Activated T-cell treated with anti-CD3 and anti-CD28 coated beads, Interleukin-2, amount 50 U/mL, for 72 hours (primary cell): ENCODE measurements around the gene CDX1. TPM values are rescaled to one million over a fixed set of nuclear protein-coding genes. Genes with fewer than 3 reads are reported as not detected.

Experiments used
- ATAC-seq, 2 donors: fragments of 150-1000 bp; cut with Tn5 transposase; replicated peaks in 1 of 2; 2 replicates each; pipeline ENCODE4 v1.10.0; 2021; ENCODE audit warnings: moderate library complexity in 2 of 2, mild to moderate bottlenecking in 1 of 2
- DNase-seq, 2 donors: peaks; one replicate each; pipeline ENCODE4 v3.0.0; 2021 to 2022; ENCODE audit warnings: mixed read lengths in 1 of 2
- H3K27ac Mint-ChIP-seq: one replicate; pipeline ENCODE4 v1.8.0; 2022; ENCODE audit warnings: mild to moderate bottlenecking, moderate library complexity, mixed read lengths
- H3K27me3 Mint-ChIP-seq: one replicate; pipeline ENCODE4 v1.8.0; 2022; ENCODE audit warnings: low read depth, mixed read lengths
- H3K36me3 Mint-ChIP-seq, 2 donors: one replicate each; pipeline ENCODE4 v1.8.0; 2022; ENCODE audit warnings: mixed read lengths in 2 of 2, mild to moderate bottlenecking in 1 of 2; ENCODE audit not compliant: insufficient read depth in 2 of 2
- H3K4me1 Mint-ChIP-seq: one replicate; pipeline ENCODE4 v1.8.0; 2022; ENCODE audit warnings: low read depth, mixed read lengths
- H3K4me3 Mint-ChIP-seq, 2 donors: one replicate each; pipeline ENCODE4 v1.8.0; 2022; ENCODE audit warnings: mild to moderate bottlenecking in 2 of 2, mixed read lengths in 2 of 2, moderate library complexity in 2 of 2
- H3K9me3 Mint-ChIP-seq, 2 donors: one replicate each; pipeline ENCODE4 v1.8.0; 2022; ENCODE audit warnings: mixed read lengths in 2 of 2
- total RNA-seq, 2 donors: library from RNA; stranded (reverse); gene quantifications; one replicate each; pipeline ENCODE4 v1.2.3, GENCODE V29; 2022

The CDX1 gene
- total RNA-seq, 2 donors from 2014 or later = not detected

DNA sequence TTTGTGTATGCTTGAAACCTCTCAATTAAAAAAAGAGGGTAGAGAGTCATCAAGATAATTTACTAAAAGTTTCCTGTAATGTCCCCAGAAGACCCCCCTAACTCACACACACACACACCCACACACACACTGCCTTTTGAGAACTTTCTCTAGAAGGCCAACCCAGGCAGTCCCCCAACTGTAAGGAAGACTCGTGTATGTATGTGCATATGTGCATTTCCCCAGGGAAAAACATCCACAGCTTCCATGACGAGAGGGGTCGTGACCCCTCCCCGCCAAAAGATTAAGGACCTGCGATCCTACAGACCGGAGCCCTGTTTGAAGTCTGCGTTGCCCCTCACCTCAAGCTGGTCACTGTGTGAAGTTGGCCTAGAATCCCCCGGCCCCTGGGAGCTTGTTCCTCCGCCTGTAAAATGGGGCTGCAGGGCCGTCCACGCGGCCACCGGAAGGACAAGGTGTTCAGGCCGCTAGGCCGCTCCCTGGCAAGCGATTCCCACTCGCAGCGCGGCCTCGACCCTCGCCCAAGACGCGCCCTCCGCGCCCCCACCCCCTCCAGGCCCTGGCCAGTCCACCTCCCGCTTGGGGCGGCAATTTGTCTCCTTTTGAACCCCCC is 435 bp upstream of the CDX1 start:
- Mint-ChIP-seq H3K9me3 (no peaks in the 10 kb centered on the region), H3K27ac (no peak overlapping the region), H3K4me3 (no peak overlapping the region), H3K4me1 (no peaks in the 10 kb centered on the region), H3K36me3 (no peaks in the 10 kb centered on the region), H3K27me3 (peaks cover 65% of the 10 kb centered on the region)
- ATAC-seq = no peak
- no peak for DNase-seq

GRCh38 chr5:150167512-150167850 is 903 bp downstream of the CDX1 start:
- no peak overlapping the region for H3K27ac Mint-ChIP-seq
- H3K4me3 Mint-ChIP-seq = peak overlapping the region in 1 of 2 donors; percentile 19
- H3K4me1 Mint-ChIP-seq = no peaks in the 10 kb centered on the region
- peaks cover 73% of the 10 kb centered on the region for H3K27me3 Mint-ChIP-seq
- ATAC-seq = no peak
- no peaks in the 10 kb centered on the region for H3K9me3 Mint-ChIP-seq
- no peaks in the 10 kb centered on the region for H3K36me3 Mint-ChIP-seq
- no peak for DNase-seq

DNA sequence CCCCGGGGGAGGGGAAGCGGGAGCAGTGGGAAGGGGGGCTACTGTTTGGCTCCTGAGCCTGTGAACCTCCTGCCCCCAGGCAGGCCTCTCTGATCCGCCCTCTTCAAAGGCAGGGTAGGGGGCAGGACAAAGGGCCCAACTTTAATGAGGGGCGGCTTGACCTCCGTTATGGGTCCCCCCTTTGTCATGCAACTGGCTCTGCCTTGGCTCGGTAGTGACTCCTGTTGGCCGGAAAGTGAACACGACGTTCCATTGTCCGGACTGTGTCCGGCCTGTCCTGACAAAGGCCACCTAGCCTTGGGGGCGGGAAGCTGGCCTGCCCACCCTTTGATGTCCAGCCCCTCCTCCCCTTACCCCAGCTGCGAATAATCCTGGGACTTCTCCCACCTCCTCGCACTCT is 1.3 kb downstream of the CDX1 start:
- no peak overlapping the region for H3K4me3 Mint-ChIP-seq
- peaks cover 74% of the 10 kb centered on the region for H3K27me3 Mint-ChIP-seq
- no peak overlapping the region for H3K27ac Mint-ChIP-seq
- no peak for DNase-seq
- no peaks in the 10 kb centered on the region for H3K9me3 Mint-ChIP-seq
- no peaks in the 10 kb centered on the region for H3K36me3 Mint-ChIP-seq
- H3K4me1 Mint-ChIP-seq = no peaks in the 10 kb centered on the region
- no peak for ATAC-seq

DNA sequence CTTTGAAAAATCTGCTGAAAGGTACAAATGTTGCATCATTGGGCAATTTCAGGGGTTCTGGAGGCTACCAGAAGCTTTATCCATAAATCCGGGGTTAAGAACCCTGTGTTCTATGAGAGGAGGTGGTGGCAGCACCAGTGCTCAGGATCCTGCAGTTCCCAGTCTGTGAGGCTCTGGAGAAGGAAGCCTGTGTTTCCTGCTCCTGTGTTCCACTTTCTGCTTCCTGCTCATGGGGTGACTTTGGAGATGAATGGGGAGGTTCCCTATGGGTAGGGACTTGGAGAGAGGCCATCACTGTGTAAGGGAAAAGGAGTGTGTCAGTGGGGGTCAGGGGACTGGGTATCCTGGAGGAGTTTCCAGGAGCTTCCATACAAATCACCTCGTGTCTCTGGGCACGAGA is 2.3 kb downstream of the CDX1 start:
- no peaks in the 10 kb centered on the region for H3K36me3 Mint-ChIP-seq
- H3K4me1 Mint-ChIP-seq = no peaks in the 10 kb centered on the region
- DNase-seq (no peak), ATAC-seq (no peak)
- H3K27me3 Mint-ChIP-seq = peaks cover 75% of the 10 kb centered on the region
- H3K4me3 Mint-ChIP-seq = no peak overlapping the region
- no peak overlapping the region for H3K27ac Mint-ChIP-seq
- H3K9me3 Mint-ChIP-seq = no peaks in the 10 kb centered on the region

GRCh38 chr5:150172145-150172544 is 5.6 kb downstream of the CDX1 start:
- H3K9me3 Mint-ChIP-seq = no peaks in the 10 kb centered on the region
- H3K27ac Mint-ChIP-seq = no peak overlapping the region
- peaks cover 55% of the 10 kb centered on the region for H3K27me3 Mint-ChIP-seq
- no peaks in the 10 kb centered on the region for H3K36me3 Mint-ChIP-seq
- no peak overlapping the region for H3K4me3 Mint-ChIP-seq
- DNase-seq (no peak), ATAC-seq (no peak)
- no peaks in the 10 kb centered on the region for H3K4me1 Mint-ChIP-seq

- DNase-seq (no peak), ATAC-seq (no peak)
- no peaks in the 10 kb centered on the region for H3K4me1 Mint-ChIP-seq
- no peaks in the 10 kb centered on the region for H3K9me3 Mint-ChIP-seq
- no peaks in the 10 kb centered on the region for H3K36me3 Mint-ChIP-seq
- H3K27me3 Mint-ChIP-seq = peaks cover 52% of the 10 kb centered on the region
- no peak overlapping the region for H3K27ac Mint-ChIP-seq
- no peak overlapping the region for H3K4me3 Mint-ChIP-seq
These were observed 6.0 kb downstream of the CDX1 start for GRCh38 chr5:150172556-150172955.

DNA sequence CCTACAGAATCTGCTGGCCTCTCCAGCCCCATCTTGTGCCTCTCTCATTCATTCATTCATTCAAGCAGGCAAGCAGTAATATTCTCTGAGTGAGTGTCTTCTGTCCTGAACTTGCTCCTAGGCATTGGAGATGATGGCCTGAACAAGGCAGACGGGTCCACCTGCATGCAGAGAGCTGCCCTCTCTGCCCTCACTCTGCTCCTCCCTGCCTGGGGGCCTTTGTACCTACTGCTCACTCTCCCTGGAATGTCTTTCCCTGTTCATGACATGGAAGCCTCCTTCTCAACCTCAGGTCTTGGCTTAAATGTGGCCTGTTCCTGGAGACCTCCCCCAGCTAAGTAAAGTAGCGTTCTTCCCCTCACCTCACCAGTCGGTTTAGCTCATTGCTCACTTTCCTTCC is 6.6 kb downstream of the CDX1 start:
- Mint-ChIP-seq H3K27me3 (peaks cover 46% of the 10 kb centered on the region), H3K4me3 (no peak overlapping the region), H3K4me1 (no peaks in the 10 kb centered on the region), H3K36me3 (no peaks in the 10 kb centered on the region), H3K9me3 (no peaks in the 10 kb centered on the region), H3K27ac (no peak overlapping the region)
- no peak for DNase-seq
- no peak for ATAC-seq

GRCh38 chr5:150174285-150174684 is 7.7 kb downstream of the CDX1 start:
- DNase-seq (no peak), ATAC-seq (no peak)
- Mint-ChIP-seq H3K4me3 (no peak overlapping the region), H3K4me1 (no peaks in the 10 kb centered on the region), H3K27ac (no peak overlapping the region), H3K9me3 (no peaks in the 10 kb centered on the region), H3K27me3 (peaks cover 35% of the 10 kb centered on the region), H3K36me3 (no peaks in the 10 kb centered on the region)

DNA sequence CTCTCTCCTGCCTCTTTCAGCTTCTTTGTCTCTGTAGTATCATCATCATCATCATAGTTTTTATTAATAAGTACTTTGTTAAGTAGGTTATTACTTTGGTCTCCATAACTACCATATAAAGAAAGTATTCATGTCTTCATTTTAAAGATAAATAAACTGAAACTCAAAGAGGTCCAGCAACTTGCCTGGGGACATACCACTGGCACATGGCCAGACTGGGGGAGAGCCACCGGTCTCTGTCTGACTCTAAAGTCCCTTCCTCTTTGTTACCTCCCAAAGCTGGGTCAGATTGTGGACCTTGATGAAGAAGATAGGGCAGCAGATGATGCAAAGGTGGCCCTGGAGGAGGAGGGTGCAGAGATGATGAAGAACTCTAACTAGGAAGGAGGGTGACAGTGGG is 8.5 kb downstream of the CDX1 start:
- Mint-ChIP-seq H3K27ac (no peak overlapping the region), H3K27me3 (peaks cover 28% of the 10 kb centered on the region), H3K36me3 (no peaks in the 10 kb centered on the region), H3K4me3 (no peak overlapping the region), H3K9me3 (no peaks in the 10 kb centered on the region), H3K4me1 (no peaks in the 10 kb centered on the region)
- ATAC-seq = no peak
- DNase-seq = no peak

DNA sequence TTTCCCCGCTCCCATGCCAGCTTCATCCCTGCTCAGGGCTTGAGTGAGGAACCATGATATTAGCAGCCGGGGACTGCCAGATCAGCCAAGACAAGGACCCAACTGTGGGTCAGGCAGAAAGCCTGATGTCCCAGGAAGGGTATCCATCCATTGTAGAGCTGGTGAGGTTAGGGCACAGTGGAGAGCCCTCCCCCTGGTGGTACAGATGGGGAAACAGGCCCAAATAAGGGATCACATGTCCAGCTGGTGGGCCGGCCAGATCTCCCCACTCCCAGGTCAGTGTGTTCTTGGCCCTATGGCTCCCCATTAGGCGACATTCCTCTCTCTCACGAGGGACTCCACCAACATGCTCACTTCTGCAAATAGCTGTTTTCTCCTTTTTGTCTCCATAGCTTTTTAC is 9.0 kb downstream of the CDX1 start:
- Mint-ChIP-seq H3K4me3 (no peak overlapping the region), H3K36me3 (no peaks in the 10 kb centered on the region), H3K27ac (no peak overlapping the region), H3K4me1 (no peaks in the 10 kb centered on the region), H3K9me3 (no peaks in the 10 kb centered on the region), H3K27me3 (peaks cover 23% of the 10 kb centered on the region)
- DNase-seq (no peak), ATAC-seq (no peak)

GRCh38 chr5:150176745-150177477 is 10.3 kb downstream of the CDX1 start:
- H3K9me3 Mint-ChIP-seq = no peaks in the 10 kb centered on the region
- no peaks in the 10 kb centered on the region for H3K36me3 Mint-ChIP-seq
- peaks cover 14% of the 10 kb centered on the region for H3K27me3 Mint-ChIP-seq
- DNase-seq (no peak), ATAC-seq (no peak)
- no peak overlapping the region for H3K4me3 Mint-ChIP-seq
- no peak overlapping the region for H3K27ac Mint-ChIP-seq
- no peaks in the 10 kb centered on the region for H3K4me1 Mint-ChIP-seq

DNA sequence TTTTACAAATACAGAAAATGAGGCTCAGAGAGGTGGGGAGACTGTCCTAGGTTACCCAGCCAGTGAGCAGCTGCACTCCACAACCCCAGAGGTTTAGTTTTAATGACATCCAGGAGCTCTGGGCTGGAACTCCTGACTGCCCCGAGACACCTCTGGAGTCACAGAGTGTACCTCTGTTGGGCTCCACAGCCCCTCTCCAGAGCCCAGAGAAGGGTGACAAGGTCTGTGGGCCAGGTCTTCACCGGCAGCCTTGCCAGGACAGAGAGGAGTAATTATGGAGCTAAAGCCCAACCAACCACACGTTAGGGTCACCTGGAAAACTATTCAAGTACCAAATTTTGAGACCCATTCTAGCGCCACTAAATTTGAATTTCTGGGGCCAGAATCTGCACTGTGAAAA is 11.1 kb downstream of the CDX1 start:
- H3K9me3 Mint-ChIP-seq = no peaks in the 10 kb centered on the region
- H3K27me3 Mint-ChIP-seq = peaks cover 7% of the 10 kb centered on the region
- ATAC-seq = no peak
- no peak overlapping the region for H3K4me3 Mint-ChIP-seq
- H3K36me3 Mint-ChIP-seq = no peaks in the 10 kb centered on the region
- H3K27ac Mint-ChIP-seq = no peak overlapping the region
- DNase-seq = no peak
- H3K4me1 Mint-ChIP-seq = no peaks in the 10 kb centered on the region

GRCh38 chr5:150178262-150178661 is 11.7 kb downstream of the CDX1 start:
- ATAC-seq (no peak), DNase-seq (no peak)
- Mint-ChIP-seq H3K27ac (no peak overlapping the region), H3K27me3 (peaks cover 7% of the 10 kb centered on the region), H3K4me1 (no peaks in the 10 kb centered on the region), H3K36me3 (no peaks in the 10 kb centered on the region), H3K4me3 (no peak overlapping the region), H3K9me3 (no peaks in the 10 kb centered on the region)

- Mint-ChIP-seq H3K4me3 (no peak overlapping the region), H3K27me3 (no peaks in the 10 kb centered on the region), H3K9me3 (no peaks in the 10 kb centered on the region), H3K27ac (no peak overlapping the region), H3K4me1 (no peaks in the 10 kb centered on the region), H3K36me3 (no peaks in the 10 kb centered on the region)
- ATAC-seq (no peak), DNase-seq (no peak)
These were observed 12.5 kb downstream of the CDX1 start for GRCh38 chr5:150179019-150179620.
